Measurements from ENCODE around the gene TAS1R2.

- TF ChIP-seq CTCF (IDR thresholded peaks at IDR 0.05): no peak
- no peak for TF ChIP-seq MAX (IDR thresholded peaks at IDR 0.05)
- TF ChIP-seq TFCP2L1 (CRISPR knock-in tag; IDR thresholded peaks at IDR 0.05): no peak
- TF ChIP-seq POLR2A (IDR thresholded peaks at IDR 0.05; ENCODE audit: low read length): no peak
- no peak for TF ChIP-seq EP300 (IDR thresholded peaks at IDR 0.05)
- no peak for TF ChIP-seq SMC3 (IDR thresholded peaks at IDR 0.05)
- TF ChIP-seq EHMT2 (IDR thresholded peaks at IDR 0.05; ENCODE audit: low read depth): no peak
- no peak for TF ChIP-seq KDM1A (IDR thresholded peaks at IDR 0.05; ENCODE audit: low read depth)
- no peak for TF ChIP-seq RAD21 (conservative IDR thresholded peaks at IDR 0.05 in 1 of 2, IDR thresholded peaks at IDR 0.05 in 1 of 2)
These were observed 39.1 kb upstream of the TAS1R2 start for GRCh38 chr1:18898567-18898966.

Data from A549 (cell line).